GM19193 (cell line): ENCODE results near the gene CAMK1D.

Experiments used
- POLR2A ChIP-seq: IDR thresholded peaks from 4 replicates; pipeline ENCODE4 v1.6.1; 2011; ENCODE audit not compliant: insufficient read depth, insufficient read length; ENCODE audit errors: extremely low read depth

CAMK1D gene

DNA sequence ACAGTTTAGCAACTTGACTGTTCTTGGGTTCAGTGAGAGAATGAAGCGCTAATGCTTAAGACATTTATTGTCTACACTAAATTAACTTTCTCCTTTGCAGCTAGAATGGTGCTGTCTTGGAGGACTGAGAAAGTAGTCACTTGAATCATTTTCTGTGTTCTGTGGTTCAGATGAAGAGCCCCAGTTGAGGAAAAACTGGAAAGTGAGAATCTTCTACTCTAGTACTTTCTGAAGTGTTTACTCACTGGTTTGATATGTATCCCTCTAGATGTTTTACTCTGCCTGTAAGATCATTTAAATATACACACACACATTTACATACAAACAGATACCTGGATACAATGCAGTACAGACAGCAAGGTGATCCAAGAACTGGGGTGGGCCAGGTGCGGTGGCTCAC, 308.1 kb downstream of the CAMK1D start:
- no peak for TF ChIP-seq POLR2A

DNA sequence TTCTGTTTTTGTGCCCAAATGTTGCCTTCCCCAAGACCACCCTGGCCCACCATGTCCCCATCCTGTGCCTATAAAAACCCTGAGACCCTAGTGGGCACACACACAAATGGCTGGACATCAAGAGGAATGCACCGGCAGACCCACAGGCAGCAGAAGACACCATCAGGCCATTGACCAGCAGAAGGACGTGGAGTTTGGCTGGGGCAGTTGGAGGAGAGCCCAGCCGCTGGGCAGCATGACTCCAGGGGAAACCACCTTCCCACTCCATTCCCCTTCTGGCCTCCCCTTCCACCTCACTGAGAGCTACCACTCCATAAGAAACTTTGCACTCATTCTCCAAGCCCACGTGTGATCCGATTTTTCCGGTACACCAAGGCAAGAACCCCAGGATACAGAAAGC, 309.2 kb downstream of the CAMK1D start:
- TF ChIP-seq POLR2A = no peak

DNA sequence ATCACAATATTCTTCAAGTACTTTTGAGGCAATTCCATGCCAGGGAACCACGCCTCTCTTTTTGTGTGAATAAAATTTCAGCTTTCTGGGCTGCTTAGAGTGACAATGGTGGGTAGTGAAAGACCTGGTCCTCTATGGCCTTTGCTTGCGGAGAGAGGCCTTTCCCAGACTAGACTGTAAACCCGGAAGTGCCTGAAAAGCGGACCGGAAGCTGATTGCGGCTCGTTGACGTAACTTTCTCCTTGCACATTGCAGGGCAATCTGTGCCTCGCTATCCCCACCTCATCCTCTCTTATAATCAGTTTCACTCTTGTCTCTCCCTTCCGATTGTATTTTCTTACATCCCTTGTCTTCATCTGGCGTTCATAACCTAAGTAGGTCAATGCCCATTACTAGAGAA, 310.4 kb downstream of the CAMK1D start:
- TF ChIP-seq POLR2A = no peak

DNA sequence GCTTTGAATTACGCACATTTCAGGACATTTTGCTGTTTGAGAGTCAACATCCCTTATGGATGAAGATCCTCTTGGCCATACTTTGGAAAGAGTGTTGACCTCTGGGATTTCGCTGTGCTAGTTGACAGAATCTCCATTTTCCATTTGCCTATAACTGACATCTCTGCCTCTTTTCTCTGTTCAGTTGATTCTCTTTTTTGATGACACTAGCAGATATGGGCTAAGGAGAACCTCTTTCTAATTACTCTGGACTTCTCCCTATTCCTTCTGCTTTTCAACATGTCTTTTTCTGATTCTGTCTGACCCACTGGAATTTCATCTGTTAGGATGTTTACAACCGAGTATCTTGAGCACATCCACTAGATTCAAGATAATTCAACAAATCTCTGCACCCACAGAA, 311.5 kb downstream of the CAMK1D start:
- no peak for TF ChIP-seq POLR2A

DNA sequence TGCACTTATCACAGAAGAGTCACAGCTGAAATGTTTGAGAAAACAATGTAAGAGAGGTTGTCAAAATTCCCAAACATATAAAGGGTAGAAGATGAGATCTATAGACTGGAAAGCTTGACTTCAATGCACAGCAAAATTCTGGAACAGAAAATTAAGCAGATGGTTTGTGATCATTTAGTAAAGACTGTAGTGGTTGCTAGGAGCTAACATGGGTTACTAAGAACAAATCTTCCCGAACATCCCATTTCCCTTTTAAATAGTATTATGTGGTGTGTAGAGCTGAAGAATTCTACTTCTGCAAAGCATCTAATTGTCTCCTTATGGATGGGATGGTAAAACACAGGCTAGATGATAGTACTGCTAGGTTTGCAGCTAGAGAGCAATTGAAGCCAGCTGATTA, 312.3 kb downstream of the CAMK1D start:
- no peak for TF ChIP-seq POLR2A

DNA sequence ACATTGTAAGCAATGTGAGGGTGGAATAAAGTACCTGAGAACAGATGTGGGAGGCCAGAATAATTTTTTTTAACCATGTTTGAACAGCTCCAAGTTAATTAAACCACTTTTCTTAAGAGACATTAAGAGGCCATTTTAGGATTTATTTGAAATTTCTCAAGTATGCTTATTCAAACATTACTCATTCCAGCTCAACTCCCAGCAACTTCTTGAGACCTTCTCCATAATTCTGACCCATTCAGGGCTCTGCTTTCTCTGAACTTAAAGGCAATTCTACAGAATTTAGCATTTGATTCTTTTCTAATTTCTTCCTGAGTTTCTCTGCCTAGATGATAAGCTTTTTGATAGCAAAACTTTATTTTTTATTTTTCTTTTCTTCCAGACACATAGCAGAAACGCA, 314.5 kb downstream of the CAMK1D start:
- TF ChIP-seq POLR2A = no peak

DNA sequence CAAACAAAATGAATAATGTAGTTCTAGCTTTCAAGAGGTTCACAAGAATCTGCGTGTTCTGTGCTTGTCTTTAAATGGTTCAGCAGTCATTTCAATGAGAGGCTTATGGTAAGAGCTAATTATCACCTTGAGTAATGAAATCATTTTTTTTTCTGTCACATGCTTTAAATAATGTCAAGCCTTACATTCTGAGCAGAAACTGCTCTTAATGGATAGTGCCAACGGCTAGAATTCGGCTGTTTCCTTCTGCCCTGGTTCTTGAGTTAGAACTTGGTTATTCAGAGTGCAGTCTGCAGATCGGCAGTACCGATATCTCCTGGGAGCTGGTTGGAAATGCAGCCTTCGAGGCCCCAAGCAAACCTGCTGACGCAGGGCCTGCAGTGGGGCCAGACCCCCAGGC, 316.2 kb downstream of the CAMK1D start:
- no peak for TF ChIP-seq POLR2A

DNA sequence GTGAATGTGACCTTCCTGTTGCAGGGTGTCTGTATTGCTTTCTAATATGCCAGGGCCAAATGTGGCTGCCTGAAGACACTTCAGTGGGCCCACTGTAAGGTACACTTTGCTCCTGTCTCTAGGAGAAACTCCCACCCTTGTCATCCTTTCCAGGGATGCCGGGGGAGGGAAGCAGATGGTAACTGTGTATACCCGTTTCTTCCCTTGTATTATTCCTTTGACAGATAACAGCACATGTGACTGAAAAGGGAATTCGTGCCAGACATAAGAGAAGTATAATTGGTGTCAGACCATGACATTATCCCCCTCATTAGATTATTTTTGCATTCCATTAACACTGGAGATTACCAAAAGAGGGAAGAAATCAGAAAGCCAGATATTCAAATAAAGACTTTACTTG, 317.7 kb downstream of the CAMK1D start:
- TF ChIP-seq POLR2A = no peak

DNA sequence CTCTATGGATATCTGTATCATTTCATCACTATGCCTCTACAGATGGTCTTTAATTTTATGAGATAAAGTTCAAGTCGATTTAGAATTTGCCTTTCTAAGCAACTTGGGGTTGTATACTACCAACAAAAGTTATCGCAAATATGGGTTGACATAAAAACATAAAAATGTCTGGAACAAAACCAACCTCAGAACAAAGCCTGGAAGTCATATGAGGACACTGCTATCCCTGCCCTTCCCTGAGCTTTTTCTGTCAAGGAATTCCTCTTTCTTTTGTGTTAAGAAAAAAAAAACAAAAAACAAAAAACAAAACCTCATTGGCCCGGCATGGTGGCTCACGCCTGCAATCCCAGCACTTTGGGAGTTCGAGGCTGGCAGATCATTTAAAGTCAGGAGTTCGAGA, 319.3 kb downstream of the CAMK1D start:
- no peak for TF ChIP-seq POLR2A

DNA sequence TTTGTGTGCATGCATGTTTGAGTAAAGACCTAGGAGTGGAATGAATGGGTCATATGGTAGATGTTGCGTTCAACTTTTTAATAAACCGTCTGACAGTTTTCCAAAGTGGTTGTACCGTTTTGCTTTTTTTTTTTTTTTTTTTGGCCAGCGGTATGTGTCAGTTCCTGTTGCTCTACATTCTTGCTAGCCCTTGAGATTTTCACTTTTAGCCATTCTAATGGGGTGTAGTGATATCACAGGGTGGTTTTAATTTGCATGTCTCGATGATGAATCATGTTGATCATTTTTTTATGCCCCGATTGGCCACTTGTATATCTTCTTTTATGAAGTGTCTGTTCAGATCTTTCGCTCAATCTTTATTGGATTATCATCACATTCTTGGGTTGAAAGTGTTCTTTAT, 320.7 kb downstream of the CAMK1D start:
- TF ChIP-seq POLR2A = no peak

DNA sequence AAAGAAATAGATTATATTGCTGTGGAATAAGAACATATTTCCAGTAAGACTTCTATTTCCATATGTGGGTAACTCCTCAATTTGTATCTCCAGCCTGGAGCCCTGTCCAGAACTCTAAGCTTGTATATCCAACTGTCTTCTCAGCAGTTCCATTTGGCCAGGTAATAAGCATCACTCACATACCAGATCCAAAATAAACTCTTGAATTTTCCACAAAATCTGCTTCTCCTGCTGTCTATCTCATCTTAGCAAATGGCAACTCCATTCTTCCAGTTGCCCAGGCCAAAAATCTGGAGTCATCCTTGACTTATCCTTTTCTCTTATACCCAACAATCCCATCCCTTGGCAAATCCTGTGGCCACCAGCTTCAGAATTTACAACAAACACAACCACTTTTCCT, 325.8 kb downstream of the CAMK1D start:
- no peak for TF ChIP-seq POLR2A

DNA sequence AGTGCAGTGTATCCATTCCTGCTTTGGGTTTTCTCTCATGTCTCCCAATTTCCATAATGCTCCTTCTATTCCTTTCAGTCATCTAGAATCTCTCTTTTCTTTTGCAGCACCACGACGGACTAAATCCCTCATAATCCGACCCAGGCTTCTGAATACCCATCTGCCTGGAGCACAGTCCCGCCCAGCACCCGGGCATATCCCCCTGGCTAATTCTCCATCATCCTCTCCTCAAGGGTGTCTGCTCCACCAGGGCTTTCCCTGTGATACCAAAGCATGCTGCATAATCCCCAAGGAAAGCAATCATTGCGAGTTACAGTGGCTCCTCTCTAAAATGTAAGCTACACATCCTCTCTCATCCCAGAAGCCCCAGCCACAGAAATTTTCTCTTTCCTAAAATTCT, 330.3 kb downstream of the CAMK1D start:
- TF ChIP-seq POLR2A = no peak

DNA sequence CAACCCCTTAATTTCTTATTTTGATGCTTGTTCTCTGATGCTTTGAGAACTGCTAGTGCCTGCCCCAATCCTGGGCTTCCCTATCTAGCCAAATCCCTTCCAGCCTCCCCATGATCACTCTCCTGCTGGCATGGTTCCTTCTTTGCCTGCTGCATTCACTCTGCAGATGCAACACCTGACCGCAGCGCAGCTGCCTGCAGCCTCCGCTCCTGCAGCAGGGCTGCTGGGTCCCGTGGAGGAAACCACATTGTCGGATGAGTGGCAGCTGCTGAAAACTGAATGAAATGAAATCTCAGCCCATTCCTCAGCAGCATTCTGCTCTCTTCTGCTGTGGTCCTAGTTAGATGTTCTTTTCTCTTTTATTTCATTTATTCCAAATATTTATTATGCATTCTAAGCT, 331.9 kb downstream of the CAMK1D start:
- TF ChIP-seq POLR2A = no peak

DNA sequence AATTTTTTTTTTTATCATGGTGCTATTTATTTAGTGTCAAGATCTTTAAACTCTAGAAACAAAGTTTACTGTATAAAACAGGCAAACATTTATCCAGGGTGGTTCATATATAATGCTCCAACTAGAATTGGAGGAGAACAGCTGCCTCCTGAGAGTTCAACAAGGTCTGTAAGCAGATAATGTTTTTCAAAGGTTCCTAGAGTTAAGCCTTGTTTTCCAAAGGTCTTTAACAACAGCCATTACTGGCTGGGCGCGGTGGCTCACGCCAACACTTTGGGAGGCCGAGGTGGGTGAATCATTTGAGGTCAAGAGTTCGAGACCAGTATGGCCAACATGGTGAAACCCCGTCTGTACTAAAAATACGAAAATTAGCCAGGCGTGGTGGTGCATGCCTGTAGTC, 335.4 kb downstream of the CAMK1D start:
- TF ChIP-seq POLR2A = no peak

DNA sequence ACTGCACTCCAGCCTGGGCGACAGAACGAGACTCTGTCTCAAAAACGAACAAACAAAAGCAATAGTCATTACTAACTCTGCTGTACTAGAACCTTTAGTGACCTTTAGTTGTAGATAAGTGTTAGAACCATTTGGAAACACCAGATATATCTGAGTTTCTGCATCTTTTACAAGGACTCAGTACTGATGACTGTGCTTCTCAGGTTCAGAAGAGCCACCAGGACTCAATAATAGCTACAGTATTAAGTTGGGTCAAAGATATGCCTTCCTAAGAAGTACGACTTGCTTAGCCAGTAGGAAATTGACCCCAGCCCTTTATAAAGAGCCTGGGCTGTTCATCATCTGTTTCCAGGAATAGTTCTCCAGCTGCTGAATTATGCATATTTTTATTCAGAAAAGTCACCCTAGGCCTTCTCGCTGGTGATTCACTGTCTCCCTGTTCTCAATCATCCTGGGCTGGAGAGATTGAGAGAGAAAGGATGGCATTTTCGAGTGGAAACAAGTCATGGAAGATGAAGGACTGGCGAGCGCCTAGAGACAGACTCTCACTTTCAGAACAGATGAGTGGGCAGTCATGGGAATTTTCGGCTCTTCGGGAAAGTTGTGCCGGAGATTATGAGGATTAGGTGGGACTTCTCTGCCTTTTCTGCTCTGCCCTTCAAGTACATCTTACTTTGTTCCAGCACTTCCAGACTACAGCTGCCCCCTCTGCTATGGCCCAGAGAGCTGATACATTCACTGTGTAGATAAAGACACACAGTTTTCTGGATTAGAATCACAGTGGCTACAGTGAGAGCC, 336.1 kb downstream of the CAMK1D start:
- TF ChIP-seq POLR2A = no peak

DNA sequence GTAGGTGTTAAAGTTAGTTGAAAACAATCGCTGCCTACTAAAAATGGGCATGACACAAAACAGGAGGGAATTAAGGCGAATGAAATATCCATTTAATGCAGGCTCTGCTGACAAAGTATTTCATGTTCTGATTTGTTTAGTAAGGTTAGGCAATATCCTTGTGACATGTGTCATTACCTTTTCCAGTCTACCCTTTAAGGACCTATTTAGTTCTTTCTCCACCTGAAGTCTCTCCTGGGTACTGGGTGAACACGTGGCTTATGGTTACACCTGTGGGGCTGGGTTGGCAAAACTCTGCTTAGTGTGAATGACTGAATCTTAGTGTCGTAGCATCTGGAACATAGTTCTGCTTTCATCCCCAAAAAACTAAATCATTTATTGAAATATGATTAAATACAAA, 338.6 kb downstream of the CAMK1D start:
- TF ChIP-seq POLR2A = no peak

DNA sequence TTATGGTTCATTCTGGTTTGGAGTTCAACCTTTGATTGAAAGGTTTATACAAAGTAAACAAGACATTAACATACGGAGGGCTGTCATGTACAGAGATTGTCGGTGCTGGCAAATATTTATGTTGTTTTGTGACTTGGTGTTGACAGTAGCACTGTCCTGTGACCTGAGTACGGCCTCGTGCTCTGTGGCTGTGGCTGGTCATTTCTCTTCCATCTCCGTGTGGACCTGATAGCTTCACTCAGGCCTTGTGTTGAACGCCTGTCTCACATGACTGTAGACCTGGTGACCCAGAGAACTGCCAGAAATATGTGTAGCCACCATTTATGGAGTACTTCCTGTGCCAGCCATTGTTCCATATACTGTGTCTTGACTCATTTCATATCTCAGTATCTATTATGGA, 340.5 kb downstream of the CAMK1D start:
- TF ChIP-seq POLR2A = no peak
